AG09319 (cell line): Measurements from ENCODE around the gene BCAS3.
"Not testable (repeated sequence)": the region's sequence is repeated elsewhere in the genome, so short reads cannot be mapped to it uniquely, and the experiment has no call there.

Experiments used
- DNase-seq: peaks from one replicate; pipeline ENCODE4 v3.0.0-alpha.2; 2010; ENCODE audit warnings: low read depth; ENCODE audit errors: extremely low read depth
- TF ChIP-seq, protein P1 (sequence below): IDR thresholded peaks from 2 replicates; pipeline ENCODE4 v1.5.1; 2011; ENCODE audit warnings: low read depth, mild to moderate bottlenecking, inconsistent platforms, low read length, moderate library complexity

BCAS3 gene

DNA sequence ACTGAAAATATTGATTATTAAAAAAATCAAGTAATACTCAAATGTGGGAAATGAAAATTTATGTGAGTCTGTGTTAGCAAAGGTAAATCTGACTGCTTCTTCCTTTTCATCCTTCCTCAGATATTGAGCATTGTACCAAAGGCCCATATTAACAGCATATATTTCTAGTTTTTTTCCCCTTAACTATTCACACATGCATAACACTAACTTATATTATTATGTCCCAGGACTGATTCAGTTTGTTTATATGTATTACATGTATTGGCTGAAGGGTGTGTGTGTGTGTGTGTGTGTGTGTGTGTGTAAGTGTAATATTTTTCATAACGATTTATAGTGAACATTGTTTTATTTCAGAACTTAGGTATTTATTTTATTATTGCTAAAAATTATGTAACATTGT, 74.2 kb downstream of the BCAS3 start:
- DNase-seq: no peak
- TF ChIP-seq, protein P1, sequence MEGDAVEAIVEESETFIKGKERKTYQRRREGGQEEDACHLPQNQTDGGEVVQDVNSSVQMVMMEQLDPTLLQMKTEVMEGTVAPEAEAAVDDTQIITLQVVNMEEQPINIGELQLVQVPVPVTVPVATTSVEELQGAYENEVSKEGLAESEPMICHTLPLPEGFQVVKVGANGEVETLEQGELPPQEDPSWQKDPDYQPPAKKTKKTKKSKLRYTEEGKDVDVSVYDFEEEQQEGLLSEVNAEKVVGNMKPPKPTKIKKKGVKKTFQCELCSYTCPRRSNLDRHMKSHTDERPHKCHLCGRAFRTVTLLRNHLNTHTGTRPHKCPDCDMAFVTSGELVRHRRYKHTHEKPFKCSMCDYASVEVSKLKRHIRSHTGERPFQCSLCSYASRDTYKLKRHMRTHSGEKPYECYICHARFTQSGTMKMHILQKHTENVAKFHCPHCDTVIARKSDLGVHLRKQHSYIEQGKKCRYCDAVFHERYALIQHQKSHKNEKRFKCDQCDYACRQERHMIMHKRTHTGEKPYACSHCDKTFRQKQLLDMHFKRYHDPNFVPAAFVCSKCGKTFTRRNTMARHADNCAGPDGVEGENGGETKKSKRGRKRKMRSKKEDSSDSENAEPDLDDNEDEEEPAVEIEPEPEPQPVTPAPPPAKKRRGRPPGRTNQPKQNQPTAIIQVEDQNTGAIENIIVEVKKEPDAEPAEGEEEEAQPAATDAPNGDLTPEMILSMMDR: no peak

DNA sequence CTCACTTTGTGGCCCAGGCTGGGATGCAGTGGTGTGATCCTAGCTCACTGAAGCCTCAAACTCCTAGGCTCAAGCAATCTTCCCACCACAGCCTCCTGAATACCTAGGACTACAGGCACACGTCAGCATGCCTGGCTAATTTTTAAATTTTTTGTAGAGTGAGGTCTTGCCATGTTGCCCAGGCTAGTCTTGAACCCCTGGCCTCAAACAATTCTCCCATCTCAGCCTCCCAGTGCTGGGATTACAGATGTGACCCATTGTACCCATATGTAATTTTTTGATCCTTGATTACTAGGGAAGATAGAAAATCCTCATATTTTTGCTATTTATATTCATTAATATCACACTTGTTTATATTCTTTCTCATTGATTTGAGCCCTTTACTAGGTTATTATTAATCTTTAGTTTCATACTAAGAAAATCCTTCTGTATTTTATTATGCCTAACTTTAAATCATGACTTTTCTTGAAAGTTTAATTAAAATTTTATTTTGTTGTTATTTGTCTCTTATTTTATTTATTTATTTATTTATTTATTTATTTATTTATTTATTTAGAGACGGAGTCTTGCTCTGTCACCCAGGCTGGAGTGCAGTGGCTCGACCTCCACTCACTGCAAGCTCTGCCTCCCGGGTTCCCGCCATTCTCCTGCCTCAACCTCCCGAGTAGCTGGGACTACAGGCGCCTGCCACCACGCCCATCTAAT, 75.4 kb downstream of the BCAS3 start:
- TF ChIP-seq, protein P1: no peak
- no peak for DNase-seq

DNA sequence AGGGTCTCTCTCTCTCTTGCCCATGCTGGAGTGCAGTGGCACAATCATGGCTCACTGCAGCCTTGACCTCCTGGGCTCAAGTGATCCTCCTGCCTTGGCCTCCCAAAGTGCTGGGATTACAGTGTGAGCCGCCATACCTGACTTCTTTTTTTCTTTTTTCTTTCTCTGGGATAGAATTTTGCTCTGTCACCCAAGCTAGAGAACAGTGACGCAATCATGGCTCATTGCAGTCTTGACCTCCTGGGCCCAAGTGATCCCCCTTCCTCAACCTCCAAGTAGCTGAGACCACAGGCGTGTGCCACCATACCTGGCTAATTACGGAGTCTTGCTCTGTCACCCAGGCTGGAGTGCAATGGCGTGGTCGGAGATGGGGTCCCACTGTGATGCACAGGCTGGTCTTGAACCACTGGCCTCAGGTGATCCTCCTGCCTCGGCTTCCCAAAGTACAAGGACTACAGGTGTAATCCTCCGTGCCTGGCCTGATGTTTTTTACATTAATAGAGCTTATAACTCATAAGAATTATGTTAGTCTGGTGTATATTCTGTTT, 76.5 kb downstream of the BCAS3 start:
- TF ChIP-seq, protein P1: no peak
- DNase-seq: no peak

DNA sequence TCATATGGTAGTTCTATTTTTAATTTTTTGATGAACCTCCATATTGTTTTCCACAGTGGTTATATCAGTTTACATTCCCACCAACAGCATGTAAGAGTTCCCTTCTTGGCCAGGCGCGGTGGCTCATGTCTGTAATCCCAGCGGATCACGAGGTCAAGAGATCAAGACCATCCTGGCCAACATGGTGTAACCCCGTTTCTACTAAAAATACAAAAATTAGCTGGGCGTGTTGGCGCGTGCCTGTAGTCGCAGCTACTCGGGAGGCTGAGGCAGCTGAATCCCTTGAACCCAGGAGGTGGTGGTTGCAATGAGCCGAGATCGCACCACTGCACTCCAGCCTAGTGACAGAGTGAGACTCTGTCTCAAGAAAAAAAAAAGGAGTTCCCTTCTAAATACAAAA, 79.1 kb downstream of the BCAS3 start:
- not testable (repeated sequence) for DNase-seq

DNA sequence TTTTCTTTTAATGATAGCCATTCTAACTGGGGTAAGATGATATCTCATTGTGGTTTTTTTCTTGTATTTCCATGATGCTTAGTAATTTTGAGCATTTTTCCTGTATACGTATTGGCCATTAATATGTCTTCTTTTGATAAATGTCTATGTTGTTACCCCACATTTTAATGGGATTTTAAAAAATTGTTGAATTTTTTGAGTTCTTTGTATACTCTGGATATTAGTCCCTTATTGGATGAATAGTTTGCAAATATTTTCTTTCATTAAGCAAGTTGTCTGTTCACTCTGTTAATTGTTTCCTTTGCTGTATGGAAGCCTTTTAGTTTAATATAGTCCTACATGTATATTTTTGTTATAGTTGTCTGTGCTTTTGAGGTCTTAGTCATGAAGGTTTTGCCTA, 79.8 kb downstream of the BCAS3 start:
- DNase-seq: no peak
- TF ChIP-seq, protein P1: no peak

DNA sequence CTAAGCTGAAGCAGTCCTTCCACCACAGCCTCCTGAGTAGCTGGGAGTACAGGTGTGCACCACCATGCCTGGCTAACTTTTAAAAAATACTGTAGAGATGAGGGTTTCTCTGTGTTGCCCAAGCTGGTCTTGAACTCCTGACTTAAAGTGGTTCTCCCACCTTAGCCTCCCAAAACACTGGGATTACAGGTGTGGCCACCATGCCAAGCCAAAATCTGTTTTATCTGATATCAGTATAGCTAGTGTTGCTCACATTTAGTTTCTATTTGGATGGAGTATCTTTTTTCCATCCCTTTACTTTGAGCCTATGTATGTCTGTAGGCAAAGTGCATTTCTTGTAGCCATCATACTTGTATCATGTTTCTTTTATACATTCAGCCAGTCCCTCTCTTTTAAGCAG, 82.1 kb downstream of the BCAS3 start:
- TF ChIP-seq, protein P1: no peak
- no peak for DNase-seq

DNA sequence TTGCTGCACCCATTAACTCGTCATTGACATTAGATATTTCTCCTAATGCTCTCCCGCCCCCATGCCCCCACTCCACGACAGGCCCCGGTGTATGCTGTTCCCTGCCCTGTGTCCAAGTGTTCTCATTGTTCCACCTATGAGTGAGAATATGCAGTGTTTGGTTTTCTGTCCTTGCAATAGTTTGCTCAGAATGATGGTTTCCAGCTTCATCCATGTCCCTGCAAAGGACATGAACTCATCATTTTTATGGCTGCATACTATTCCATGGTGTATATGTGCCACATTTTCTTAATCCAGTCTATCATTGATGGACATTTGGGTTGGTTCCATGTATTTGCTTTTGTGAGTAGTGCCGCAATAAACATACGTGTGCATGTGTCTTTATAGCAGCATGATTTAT, 83.7 kb downstream of the BCAS3 start:
- not testable (repeated sequence) for DNase-seq

DNA sequence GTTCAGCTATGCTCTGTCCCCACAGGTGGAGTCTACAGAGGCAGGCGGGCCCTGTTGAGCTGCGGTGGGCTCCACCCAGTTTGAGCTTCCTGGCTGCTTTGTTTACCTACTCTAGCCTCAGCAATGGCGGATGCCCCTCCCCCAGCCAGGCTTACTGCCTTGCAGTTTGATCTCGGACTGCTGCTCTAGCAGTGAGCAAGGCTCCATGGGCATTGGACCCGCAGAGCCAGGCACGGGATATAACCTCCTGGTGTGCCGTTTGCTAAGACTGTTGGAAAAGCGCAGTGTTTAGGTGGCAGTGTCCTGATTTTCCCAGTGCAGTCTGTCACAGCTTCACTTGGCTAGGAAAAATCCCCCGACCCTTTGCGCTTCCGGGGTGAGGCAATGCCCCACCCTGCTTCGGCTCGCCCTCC, 89.1 kb downstream of the BCAS3 start:
- no peak for DNase-seq
- TF ChIP-seq, protein P1: no peak
